ENCODE data around the gene OLFML2A. TPM values are rescaled to one million over a fixed set of nuclear protein-coding genes. Genes with fewer than 3 reads are reported as not detected.

The OLFML2A gene
- total RNA-seq, 4 donors from 2014 or later: 44.7 to 328 (median 169) TPM

GRCh38 chr9:124783830-124784229 is 6.9 kb downstream of the OLFML2A start:
- no peaks in the 10 kb centered on the region for H3K27me3 ChIP-seq
- no peak for TF ChIP-seq EP300 (IDR thresholded peaks at IDR 0.05)
- TF ChIP-seq CTCF (IDR thresholded peaks at IDR 0.05): no peak
- no peak for TF ChIP-seq POLR2A (IDR thresholded peaks at IDR 0.05)
- no peaks in the 10 kb centered on the region for H3K9me3 ChIP-seq
- peak overlapping the region in 3 of 4 donors; percentile 22 to 87 (median 87) for H3K27ac ChIP-seq
- DNase-seq (ENCODE audit: low spot score in 2 of 2): no peak
- 84 to 85% methylated on average over 2 of the region's 2 CpGs for WGBS, 2 donors
- peaks cover 0 to 10% (median 0%) of the 10 kb centered on the region in 3 donors for H3K36me3 ChIP-seq
- H3K4me1 ChIP-seq: peaks cover 5 to 58% (median 21%) of the 10 kb centered on the region in 4 donors
- H3K4me3 ChIP-seq: no peak overlapping the region

- WGBS, 2 donors: 49 to 52% methylated on average over 2 of the region's 2 CpGs
- Histone ChIP-seq H3K36me3 (peaks cover 0 to 10% (median 0%) of the 10 kb centered on the region in 3 donors), H3K4me3 (no peak overlapping the region), H3K27ac (peak overlapping the region in 2 of 4 donors; percentile 87), H3K4me1 (peaks cover 5 to 54% (median 18%) of the 10 kb centered on the region in 4 donors), H3K27me3 (no peaks in the 10 kb centered on the region), H3K9me3 (no peaks in the 10 kb centered on the region)
- TF ChIP-seq CTCF (IDR thresholded peaks at IDR 0.05) (no peak), EP300 (IDR thresholded peaks at IDR 0.05) (peak in 1 of 2 donors; percentile 50), POLR2A (IDR thresholded peaks at IDR 0.05) (no peak)
- no peak for DNase-seq (ENCODE audit: low spot score in 2 of 2)
Measured at GRCh38 chr9:124784509-124784908, 7.6 kb downstream of the OLFML2A start.

GRCh38 chr9:124786881-124787573 is 10.1 kb downstream of the OLFML2A start:
- TF ChIP-seq POLR2A (IDR thresholded peaks at IDR 0.05): no peak
- no peak for TF ChIP-seq EP300 (IDR thresholded peaks at IDR 0.05)
- TF ChIP-seq CTCF (IDR thresholded peaks at IDR 0.05): no peak
- DNase-seq (ENCODE audit: low spot score in 2 of 2): no peak
- Histone ChIP-seq H3K27ac (no peak overlapping the region), H3K36me3 (peaks cover 0 to 10% (median 0%) of the 10 kb centered on the region in 3 donors), H3K4me1 (peaks cover 0 to 30% (median 12%) of the 10 kb centered on the region in 4 donors), H3K9me3 (no peaks in the 10 kb centered on the region), H3K4me3 (no peak overlapping the region), H3K27me3 (no peaks in the 10 kb centered on the region)
- 93 to 96% methylated on average over 20 of the region's 20 CpGs for WGBS, 2 donors

GRCh38 chr9:124788542-124789217 is 11.7 kb downstream of the OLFML2A start:
- H3K9me3 ChIP-seq: no peaks in the 10 kb centered on the region
- H3K36me3 ChIP-seq: peaks cover 0 to 10% (median 0%) of the 10 kb centered on the region in 3 donors
- no peak overlapping the region for H3K4me3 ChIP-seq
- H3K4me1 ChIP-seq: peaks cover 0 to 27% (median 5%) of the 10 kb centered on the region in 4 donors
- WGBS, 2 donors: 85 to 88% methylated on average over 3 of the region's 3 CpGs
- no peaks in the 10 kb centered on the region for H3K27me3 ChIP-seq
- no peak for DNase-seq (ENCODE audit: low spot score in 2 of 2)
- H3K27ac ChIP-seq: peak overlapping the region in 2 of 4 donors; percentile 41 to 70
- TF ChIP-seq POLR2A (IDR thresholded peaks at IDR 0.05): no peak
- TF ChIP-seq EP300 (IDR thresholded peaks at IDR 0.05): no peak
- TF ChIP-seq CTCF (IDR thresholded peaks at IDR 0.05): no peak

- H3K36me3 ChIP-seq: peaks cover 0 to 10% (median 0%) of the 10 kb centered on the region in 3 donors
- H3K27ac ChIP-seq: peak overlapping the region in 2 of 4 donors; percentile 41 to 70
- no peak overlapping the region for H3K4me3 ChIP-seq
- DNase-seq (ENCODE audit: low spot score in 2 of 2): no peak
- 39 to 61% methylated on average over 2 of the region's 2 CpGs for WGBS, 2 donors
- H3K27me3 ChIP-seq: no peaks in the 10 kb centered on the region
- H3K4me1 ChIP-seq: peaks cover 0 to 27% (median 2%) of the 10 kb centered on the region in 4 donors
- no peaks in the 10 kb centered on the region for H3K9me3 ChIP-seq
- TF ChIP-seq CTCF (IDR thresholded peaks at IDR 0.05) (no peak), EP300 (IDR thresholded peaks at IDR 0.05) (no peak), POLR2A (IDR thresholded peaks at IDR 0.05) (no peak)
Measured at GRCh38 chr9:124789531-124789930, 12.6 kb downstream of the OLFML2A start.
